HepG2 (cell line): ENCODE measurements around the gene XG. TPM values are rescaled to one million over a fixed set of nuclear protein-coding genes. Genes with fewer than 3 reads are reported as not detected.

Experiments
- ATAC-seq: fragments of 200-7000 bp; cut with Tn5 transposase; 3 replicates; pipeline ENCODE4 v1.9.1; 2020; ENCODE audit warnings: mild to moderate bottlenecking, moderate library complexity
- BruUV-seq: library from RNA; stranded (reverse); fragments of 400-500 nt; replicated peaks from 2 replicates; lab custom pipeline; 2021; lab: Mats Ljungman, UMichigan
- CTCF ChIA-PET: fragments of 300-600 bp; formaldehyde crosslinking; extraction: SDS; loops from one replicate; lab custom pipeline; 2021; ENCODE audit warnings: low total read pairs, inconsistent platforms, low intra/inter-chr PET ratio; lab: Yijun Ruan, JAX
- POLR2A ChIA-PET: fragments of 350-600 bp; sonication (Branson Sonifier 250); formaldehyde crosslinking; loops from one replicate; lab custom pipeline; 2020; ENCODE audit warnings: antibody characterized with exemption, inconsistent platforms; lab: Yijun Ruan, JAX
- DNase-seq: peaks from one replicate; pipeline ENCODE4 v3.0.0-alpha.2; 2015; ENCODE audit warnings: low spot score
- FAIRE-seq: peaks from 3 replicates; lab custom pipeline; 2011; peaks lifted over from hg19 to GRCh38; lab: Jason Lieb, UNC
- H2AFZ ChIP-seq: one replicate; pipeline ENCODE4 v1.6.1; 2011; ENCODE audit warnings: low read length, inconsistent platforms
- H3K27ac ChIP-seq: fragments of 300-600 bp; 3 replicates; pipeline ENCODE4 v1.8.0; 2011; ENCODE audit warnings: mixed run types, mild to moderate bottlenecking, mixed read lengths, low read length, inconsistent platforms; ENCODE audit not compliant: insufficient read depth; ENCODE audit errors: extremely low read length
- H3K27me3 ChIP-seq, 2 experiments: fragments of 200-600 bp in 1 of 2; 2 replicates in 1 of 2; 3 replicates in 1 of 2; pipeline versions ENCODE4 v1.6.0 to v1.8.0; 2011; ENCODE audit warnings: low read length in 2 of 2, mild to moderate bottlenecking in 2 of 2, moderate library complexity in 2 of 2, inconsistent platforms in 1 of 2; ENCODE audit not compliant: insufficient read depth in 2 of 2, control insufficient read depth in 1 of 2
- H3K36me3 ChIP-seq, 2 experiments: fragments of 200-600 bp in 1 of 2; replicated peaks in 1 of 2; 2 replicates in 1 of 2; 3 replicates in 1 of 2; pipeline versions ENCODE4 v1.5.1 to v1.8.0; 2011; ENCODE audit warnings: low read length in 2 of 2, inconsistent platforms in 1 of 2; ENCODE audit not compliant: insufficient read depth in 2 of 2, control insufficient read depth in 1 of 2
- H3K4me1 ChIP-seq: 2 replicates; pipeline ENCODE4 v1.5.1; 2012; ENCODE audit warnings: low read length, inconsistent platforms; ENCODE audit not compliant: insufficient read depth
- H3K4me2 ChIP-seq: 2 replicates; pipeline ENCODE4 v1.6.0; 2011; ENCODE audit warnings: low read depth, low read length, inconsistent platforms
- H3K4me3 ChIP-seq, 3 experiments: fragments of 200-600 bp in 1 of 3; sonication (generic), shearing (Covaris generic) in 1 of 3; replicated peaks in 1 of 3; 2 replicates each; pipeline ENCODE4 v1.5.1; 2011 to 2016; ENCODE audit warnings: low read length in 3 of 3, inconsistent platforms in 2 of 3, low read depth in 2 of 3, mild to moderate bottlenecking in 2 of 3, control low read depth in 1 of 3, mixed read lengths in 1 of 3; ENCODE audit not compliant: insufficient read depth in 1 of 3
- H3K79me2 ChIP-seq: one replicate; pipeline ENCODE4 v1.6.1; 2011; ENCODE audit warnings: low read length, inconsistent platforms; ENCODE audit not compliant: insufficient read depth
- H3K9ac ChIP-seq: 2 replicates; pipeline ENCODE4 v1.6.0; 2011; ENCODE audit warnings: mild to moderate bottlenecking, low read depth, low read length, inconsistent platforms; ENCODE audit not compliant: insufficient read depth
- H3K9me3 ChIP-seq: 2 replicates; pipeline ENCODE4 v1.5.1; 2012; ENCODE audit warnings: mild to moderate bottlenecking, low read length
- H4K20me1 ChIP-seq: 2 replicates; pipeline ENCODE4 v1.6.0; 2011; ENCODE audit warnings: inconsistent platforms, mild to moderate bottlenecking, low read length, moderate library complexity; ENCODE audit not compliant: insufficient read depth
- CBX1 ChIP-seq: IDR thresholded peaks from one replicate; pipeline ENCODE4 v1.6.1; 2016; ENCODE audit warnings: antibody characterized with exemption, low read depth
- CC2D1A ChIP-seq: sonication (generic); formaldehyde crosslinking; IDR thresholded peaks from 2 replicates; pipeline ENCODE4 v1.8.1; 2023; ENCODE audit warnings: mild to moderate bottlenecking, missing genetic modification reagents
- HDAC2 ChIP-seq: sonication (generic); formaldehyde crosslinking; IDR thresholded peaks from 2 replicates; pipeline ENCODE4 v1.4.0; 2020; ENCODE audit warnings: missing genetic modification reagents
- KLF12 ChIP-seq: sonication (generic); formaldehyde crosslinking; IDR thresholded peaks from 2 replicates; pipeline ENCODE4 v1.4.0; 2020; ENCODE audit warnings: missing genetic modification reagents, borderline replicate concordance
- NAIF1 ChIP-seq: sonication (generic); formaldehyde crosslinking; IDR thresholded peaks from 2 replicates; pipeline ENCODE4 v1.5.0; 2020; ENCODE audit warnings: mild to moderate bottlenecking, missing genetic modification reagents, borderline replicate concordance
- TRIM24 ChIP-seq: sonication (generic); formaldehyde crosslinking; IDR thresholded peaks from 2 replicates; pipeline ENCODE4 v1.8.0; 2022; ENCODE audit warnings: mild to moderate bottlenecking, missing genetic modification reagents
- WIZ ChIP-seq: sonication (generic); formaldehyde crosslinking; IDR thresholded peaks from 2 replicates; pipeline ENCODE4 v1.5.1; 2020; ENCODE audit warnings: mild to moderate bottlenecking, missing genetic modification reagents
- ZC3H13 ChIP-seq: sonication (generic); formaldehyde crosslinking; IDR thresholded peaks from 2 replicates; pipeline ENCODE4 v1.8.1; 2023; ENCODE audit warnings: mild to moderate bottlenecking, missing genetic modification reagents, moderate library complexity
- ZFP1 ChIP-seq: IDR thresholded peaks from 2 replicates; pipeline ENCODE4 v1.6.1; 2016
- ZNF138 ChIP-seq: sonication (generic); formaldehyde crosslinking; IDR thresholded peaks from 2 replicates; pipeline ENCODE4 v1.5.0; 2020; ENCODE audit warnings: mild to moderate bottlenecking, low read depth, missing genetic modification reagents
- ZNF562 ChIP-seq: sonication (generic); formaldehyde crosslinking; IDR thresholded peaks from 2 replicates; pipeline ENCODE4 v1.8.0; 2022; ENCODE audit warnings: missing genetic modification reagents, borderline replicate concordance
- ZNF589 ChIP-seq: sonication (generic); formaldehyde crosslinking; conservative IDR thresholded peaks from 2 replicates; pipeline ENCODE4 v1.8.0; 2022; ENCODE audit warnings: mild to moderate bottlenecking, moderate library complexity, missing genetic modification reagents
- WGBS: methylation state at CpG from one replicate; pipeline ENCODE4 v1.1.6; 2017; ENCODE audit warnings: low lambda C conversion rate; 5-methylcytosine and 5-hydroxymethylcytosine counted together
- in situ Hi-C: cut with HindIII; loops from 2 replicates; pipeline ENCODE4 v1.10.0; 2017; ENCODE audit warnings: low pct_unique_long_range_greater_than_20kb; ENCODE audit not compliant: extremely low pct_ligation_motif_present
- intact Hi-C: fragments of 100-400 bp; cut with micrococcal nuclease; formaldehyde crosslinking; loops from one replicate; pipeline ENCODE4 v1.10.0; 2022; ENCODE audit not compliant: unreplicated experiment
- polyA plus RNA-seq, 8 experiments: library from polyadenylated mRNA; depleted of rRNA in 3 of 8; stranded (reverse) in 7 of 8; unstranded in 1 of 8; fragments of >200 nt; fragmentation: Illumina TruSeq in 4 of 8; extraction: Trizol in 4 of 8; gene quantifications; 2 replicates each; pipeline versions ENCODE4 v1.2.1 to v1.2.3, GENCODE V29; 2011 to 2016; ENCODE audit warnings: low read depth in 4 of 8, missing spikeins in 1 of 8, mixed read lengths in 1 of 8; ENCODE audit not compliant: insufficient read depth in 1 of 8
- total RNA-seq, 5 experiments: library from RNA; depleted of rRNA; stranded (reverse); fragments of >200 nt; fragmentation: Illumina TruSeq; extraction: Trizol; gene quantifications; 2 replicates each; pipeline ENCODE4 v1.2.3, GENCODE V29; 2016; ENCODE audit warnings: low read depth in 1 of 5
- TF ChIP-seq, protein P1 (sequence below): sonication (generic); formaldehyde crosslinking; IDR thresholded peaks from 2 replicates; pipeline ENCODE4 v1.4.0; 2020; ENCODE audit warnings: missing genetic modification reagents, mild to moderate bottlenecking, borderline replicate concordance
- TF ChIP-seq, protein P2 (sequence below): sonication (generic); formaldehyde crosslinking; IDR thresholded peaks from 2 replicates; pipeline ENCODE4 v1.4.0; 2020; ENCODE audit warnings: missing genetic modification reagents, borderline replicate concordance
- TF ChIP-seq, protein P3 (sequence below): sonication (generic); formaldehyde crosslinking; IDR thresholded peaks from 2 replicates; pipeline ENCODE4 v1.5.1; 2020; ENCODE audit warnings: mild to moderate bottlenecking, moderate library complexity, missing genetic modification reagents

XG gene
- total and polyA plus RNA-seq, 2 of the 13 experiments (the other 11 are each of a cell fraction or from before 2014, with no cell fraction given) = not detected

DNA sequence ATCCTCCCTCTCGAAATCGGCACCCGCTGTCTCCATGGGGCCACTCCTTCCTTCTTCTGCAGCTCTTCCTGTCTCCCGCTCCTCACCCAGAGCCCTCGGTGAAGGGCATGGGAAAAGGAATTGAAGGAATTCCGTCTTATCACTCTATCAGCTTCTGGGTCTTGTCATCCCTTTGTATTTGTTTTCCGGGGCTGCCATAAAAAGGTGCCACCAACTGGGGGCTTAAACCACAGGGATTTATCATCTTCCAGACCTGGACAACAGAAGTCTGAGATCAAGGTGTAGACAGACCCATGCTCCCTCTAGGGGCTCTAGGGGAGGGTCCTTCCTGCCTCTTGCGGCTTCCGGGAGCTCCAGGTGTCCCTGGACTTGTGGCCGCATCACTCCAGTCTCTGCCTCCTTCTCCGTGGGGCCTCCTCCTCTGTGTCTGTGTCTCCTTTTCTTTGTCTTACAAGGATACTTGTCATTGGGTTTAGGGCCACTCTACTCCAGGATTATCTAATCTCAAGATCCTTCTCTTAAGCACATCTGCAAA, 36.7 kb upstream of the XG start (continued):
- TF ChIP-seq, protein P1, sequence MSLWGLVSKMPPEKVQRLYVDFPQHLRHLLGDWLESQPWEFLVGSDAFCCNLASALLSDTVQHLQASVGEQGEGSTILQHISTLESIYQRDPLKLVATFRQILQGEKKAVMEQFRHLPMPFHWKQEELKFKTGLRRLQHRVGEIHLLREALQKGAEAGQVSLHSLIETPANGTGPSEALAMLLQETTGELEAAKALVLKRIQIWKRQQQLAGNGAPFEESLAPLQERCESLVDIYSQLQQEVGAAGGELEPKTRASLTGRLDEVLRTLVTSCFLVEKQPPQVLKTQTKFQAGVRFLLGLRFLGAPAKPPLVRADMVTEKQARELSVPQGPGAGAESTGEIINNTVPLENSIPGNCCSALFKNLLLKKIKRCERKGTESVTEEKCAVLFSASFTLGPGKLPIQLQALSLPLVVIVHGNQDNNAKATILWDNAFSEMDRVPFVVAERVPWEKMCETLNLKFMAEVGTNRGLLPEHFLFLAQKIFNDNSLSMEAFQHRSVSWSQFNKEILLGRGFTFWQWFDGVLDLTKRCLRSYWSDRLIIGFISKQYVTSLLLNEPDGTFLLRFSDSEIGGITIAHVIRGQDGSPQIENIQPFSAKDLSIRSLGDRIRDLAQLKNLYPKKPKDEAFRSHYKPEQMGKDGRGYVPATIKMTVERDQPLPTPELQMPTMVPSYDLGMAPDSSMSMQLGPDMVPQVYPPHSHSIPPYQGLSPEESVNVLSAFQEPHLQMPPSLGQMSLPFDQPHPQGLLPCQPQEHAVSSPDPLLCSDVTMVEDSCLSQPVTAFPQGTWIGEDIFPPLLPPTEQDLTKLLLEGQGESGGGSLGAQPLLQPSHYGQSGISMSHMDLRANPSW (CRISPR knock-in tag) = no peak
- TF ChIP-seq ZFP1 (CRISPR knock-in tag) = no peak
- no peak for TF ChIP-seq NAIF1 (CRISPR knock-in tag)
- TF ChIP-seq, protein P2, sequence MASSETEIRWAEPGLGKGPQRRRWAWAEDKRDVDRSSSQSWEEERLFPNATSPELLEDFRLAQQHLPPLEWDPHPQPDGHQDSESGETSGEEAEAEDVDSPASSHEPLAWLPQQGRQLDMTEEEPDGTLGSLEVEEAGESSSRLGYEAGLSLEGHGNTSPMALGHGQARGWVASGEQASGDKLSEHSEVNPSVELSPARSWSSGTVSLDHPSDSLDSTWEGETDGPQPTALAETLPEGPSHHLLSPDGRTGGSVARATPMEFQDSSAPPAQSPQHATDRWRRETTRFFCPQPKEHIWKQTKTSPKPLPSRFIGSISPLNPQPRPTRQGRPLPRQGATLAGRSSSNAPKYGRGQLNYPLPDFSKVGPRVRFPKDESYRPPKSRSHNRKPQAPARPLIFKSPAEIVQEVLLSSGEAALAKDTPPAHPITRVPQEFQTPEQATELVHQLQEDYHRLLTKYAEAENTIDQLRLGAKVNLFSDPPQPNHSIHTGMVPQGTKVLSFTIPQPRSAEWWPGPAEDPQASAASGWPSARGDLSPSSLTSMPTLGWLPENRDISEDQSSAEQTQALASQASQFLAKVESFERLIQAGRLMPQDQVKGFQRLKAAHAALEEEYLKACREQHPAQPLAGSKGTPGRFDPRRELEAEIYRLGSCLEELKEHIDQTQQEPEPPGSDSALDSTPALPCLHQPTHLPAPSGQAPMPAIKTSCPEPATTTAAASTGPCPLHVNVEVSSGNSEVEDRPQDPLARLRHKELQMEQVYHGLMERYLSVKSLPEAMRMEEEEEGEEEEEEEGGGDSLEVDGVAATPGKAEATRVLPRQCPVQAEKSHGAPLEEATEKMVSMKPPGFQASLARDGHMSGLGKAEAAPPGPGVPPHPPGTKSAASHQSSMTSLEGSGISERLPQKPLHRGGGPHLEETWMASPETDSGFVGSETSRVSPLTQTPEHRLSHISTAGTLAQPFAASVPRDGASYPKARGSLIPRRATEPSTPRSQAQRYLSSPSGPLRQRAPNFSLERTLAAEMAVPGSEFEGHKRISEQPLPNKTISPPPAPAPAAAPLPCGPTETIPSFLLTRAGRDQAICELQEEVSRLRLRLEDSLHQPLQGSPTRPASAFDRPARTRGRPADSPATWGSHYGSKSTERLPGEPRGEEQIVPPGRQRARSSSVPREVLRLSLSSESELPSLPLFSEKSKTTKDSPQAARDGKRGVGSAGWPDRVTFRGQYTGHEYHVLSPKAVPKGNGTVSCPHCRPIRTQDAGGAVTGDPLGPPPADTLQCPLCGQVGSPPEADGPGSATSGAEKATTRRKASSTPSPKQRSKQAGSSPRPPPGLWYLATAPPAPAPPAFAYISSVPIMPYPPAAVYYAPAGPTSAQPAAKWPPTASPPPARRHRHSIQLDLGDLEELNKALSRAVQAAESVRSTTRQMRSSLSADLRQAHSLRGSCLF (CRISPR knock-in tag) = no peak

DNA sequence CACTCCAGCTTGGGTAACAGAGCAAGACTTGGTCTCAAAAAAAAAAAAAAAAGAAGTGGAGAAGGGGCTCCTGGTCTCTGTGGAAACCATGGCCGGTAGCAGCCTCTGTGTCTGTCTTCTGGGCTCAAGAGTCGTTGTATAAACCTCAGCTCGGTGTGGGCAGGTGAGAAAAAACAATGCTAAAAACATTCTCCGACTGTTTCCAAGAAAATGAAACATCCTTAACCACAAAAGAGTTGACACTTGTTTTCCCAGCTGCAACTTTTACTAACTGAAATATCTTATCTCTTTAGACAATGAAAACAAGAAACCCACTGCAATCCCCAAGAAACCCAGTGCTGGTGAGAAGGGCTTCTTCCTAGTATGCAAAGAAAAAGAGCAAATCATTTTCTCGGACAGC, 34.5 kb upstream of the XG start:
- Histone ChIP-seq H2AFZ (no peak overlapping the region), H3K79me2 (peaks cover 11% of the 10 kb centered on the region), H3K9me3 (no peaks in the 10 kb centered on the region), H3K4me3 (no peak overlapping the region), H3K27me3 (no peaks in the 10 kb centered on the region), H3K4me1 (peaks cover 11% of the 10 kb centered on the region), H3K9ac (no peak overlapping the region), H4K20me1 (no peaks in the 10 kb centered on the region), H3K36me3 (peaks cover 10 to 53% of the 10 kb centered on the region in 2 experiments), H3K27ac (no peak overlapping the region), H3K4me2 (no peak overlapping the region)
- ChIA-PET CTCF (no interaction called here), POLR2A (no interaction called here)
- 95% methylated on average over 5 of the region's 5 CpGs for WGBS
- DNase-seq (no peak), FAIRE-seq (no peak), ATAC-seq (no peak)
- no TSS peak for BruUV-seq
- in situ Hi-C loops = no loop called here
- intact Hi-C loops = no loop called here
- no peak for TF ChIP-seq TRIM24 (CRISPR knock-in tag)
- no peak for TF ChIP-seq ZNF138 (CRISPR knock-in tag)
- TF ChIP-seq ZC3H13 (CRISPR knock-in tag) = no peak
- no peak for TF ChIP-seq CC2D1A (CRISPR knock-in tag)
- no peak for TF ChIP-seq WIZ (CRISPR knock-in tag)
- TF ChIP-seq CBX1 = no peak
- no peak for TF ChIP-seq HDAC2
- no peak for TF ChIP-seq ZNF589
- TF ChIP-seq ZNF562 (CRISPR knock-in tag) = no peak
- TF ChIP-seq KLF12 = no peak
- TF ChIP-seq, protein P3, sequence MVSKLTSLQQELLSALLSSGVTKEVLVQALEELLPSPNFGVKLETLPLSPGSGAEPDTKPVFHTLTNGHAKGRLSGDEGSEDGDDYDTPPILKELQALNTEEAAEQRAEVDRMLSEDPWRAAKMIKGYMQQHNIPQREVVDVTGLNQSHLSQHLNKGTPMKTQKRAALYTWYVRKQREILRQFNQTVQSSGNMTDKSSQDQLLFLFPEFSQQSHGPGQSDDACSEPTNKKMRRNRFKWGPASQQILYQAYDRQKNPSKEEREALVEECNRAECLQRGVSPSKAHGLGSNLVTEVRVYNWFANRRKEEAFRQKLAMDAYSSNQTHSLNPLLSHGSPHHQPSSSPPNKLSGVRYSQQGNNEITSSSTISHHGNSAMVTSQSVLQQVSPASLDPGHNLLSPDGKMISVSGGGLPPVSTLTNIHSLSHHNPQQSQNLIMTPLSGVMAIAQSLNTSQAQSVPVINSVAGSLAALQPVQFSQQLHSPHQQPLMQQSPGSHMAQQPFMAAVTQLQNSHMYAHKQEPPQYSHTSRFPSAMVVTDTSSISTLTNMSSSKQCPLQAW = no peak
